Endometrium (tissue), 2 donors: ENCODE data around the gene FAXC.

Source experiments
- FAIRE-seq: peaks from 2 replicates; lab custom pipeline; 2012; peaks lifted over from hg19 to GRCh38; lab: Jason Lieb, UNC
- donor health status: control.
- donor health status: control.

FAXC gene

GRCh38 chr6:99349171-99350141, at the start of gene FAXC:
TSS of gene FAXC (minus strand) at chr6:99349674. CDS start at chr6:99349372, 302 bp downstream.
- no peak for FAIRE-seq

- no peak for FAIRE-seq
These were observed 47.8 kb upstream of the FAXC start for GRCh38 chr6:99397287-99397686.

DNA sequence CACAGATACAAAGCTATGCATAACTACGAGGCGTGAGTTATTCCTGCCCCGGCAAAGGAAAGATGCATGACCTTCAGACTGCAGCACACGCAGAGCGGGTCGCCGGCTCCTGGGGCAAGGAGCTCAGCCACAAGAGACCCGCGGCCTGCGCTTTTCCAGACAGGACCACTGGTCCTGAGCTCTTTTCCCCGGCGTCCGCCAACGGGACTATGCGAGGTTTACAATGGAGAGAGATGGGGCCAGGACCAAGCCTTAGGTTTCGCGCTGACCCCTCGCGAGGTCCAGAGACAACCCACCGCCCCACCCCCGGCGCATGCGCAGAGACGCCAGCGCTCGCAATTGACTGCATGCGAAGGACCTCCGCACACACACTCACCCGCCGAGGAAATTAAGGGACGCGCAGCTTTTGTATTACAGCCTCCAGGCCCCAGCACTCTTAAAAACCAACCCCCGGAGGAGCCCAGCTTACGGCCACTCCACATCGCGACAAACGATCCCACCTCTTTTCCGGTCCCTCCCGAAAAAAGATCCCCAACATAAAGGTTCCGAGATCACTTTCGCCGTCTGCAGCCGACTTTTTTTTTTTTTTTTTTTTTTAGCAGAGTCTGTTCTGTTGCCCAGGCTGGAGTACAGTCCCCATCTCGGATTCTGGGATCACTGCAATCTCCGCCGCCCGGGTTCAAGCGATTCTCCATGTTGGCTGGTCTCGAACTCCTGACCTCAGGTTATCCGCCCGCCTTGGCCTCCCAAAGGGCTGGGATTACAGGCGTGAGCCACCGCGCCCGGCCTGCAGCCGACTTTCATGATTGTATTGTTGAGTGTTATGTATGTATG, 44.4 kb upstream of the FAXC start, which contains the start of gene COQ3:
TSS of gene COQ3 (minus strand) at position 498 of the 834 bp plus-strand sequence. CDS start at position 482, 16 bp downstream.
- no peak for FAIRE-seq

GRCh38 chr6:99393366-99393697, 43.9 kb upstream of the FAXC start:
- no peak for FAIRE-seq

DNA sequence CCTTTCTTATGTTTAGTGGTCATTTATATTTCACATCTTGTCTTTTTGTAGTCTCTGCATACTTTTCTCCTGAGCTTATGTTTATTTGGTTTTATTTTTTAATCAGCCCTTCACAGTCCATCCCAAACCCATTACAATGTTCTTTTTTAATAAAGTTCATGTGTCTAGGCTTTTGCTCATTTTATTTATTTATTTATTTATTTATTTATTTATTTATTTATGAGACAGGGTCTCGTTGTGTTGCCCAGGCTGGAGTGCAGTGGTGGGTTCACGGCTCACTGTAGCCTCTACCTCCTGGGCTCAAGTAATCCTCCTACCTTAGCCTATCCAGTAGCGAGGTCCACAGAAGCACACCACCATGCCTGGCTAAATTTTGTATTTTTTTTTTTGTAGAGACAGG, 41.4 kb upstream of the FAXC start:
- no peak for FAIRE-seq

DNA sequence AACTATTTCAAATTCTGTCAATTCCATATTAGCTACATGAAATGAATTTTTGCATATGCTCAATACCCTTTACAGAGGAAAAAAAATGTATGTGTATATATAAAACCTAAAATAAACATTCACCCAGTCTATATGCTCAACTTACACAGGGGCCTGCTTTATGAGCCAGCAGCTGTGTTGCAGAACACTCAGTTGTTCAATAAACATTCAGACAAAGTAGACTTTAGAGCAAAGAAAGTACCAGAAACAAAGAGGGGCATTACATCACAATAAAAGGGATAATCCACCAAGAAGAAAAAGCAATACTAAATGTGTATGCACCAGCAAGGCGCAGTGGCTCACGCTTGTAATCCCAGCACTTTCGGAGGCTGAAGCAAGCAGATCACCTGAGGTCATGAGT, 35.0 kb upstream of the FAXC start:
- FAIRE-seq: no peak

GRCh38 chr6:99378636-99379035, 29.2 kb upstream of the FAXC start:
- FAIRE-seq: no peak

DNA sequence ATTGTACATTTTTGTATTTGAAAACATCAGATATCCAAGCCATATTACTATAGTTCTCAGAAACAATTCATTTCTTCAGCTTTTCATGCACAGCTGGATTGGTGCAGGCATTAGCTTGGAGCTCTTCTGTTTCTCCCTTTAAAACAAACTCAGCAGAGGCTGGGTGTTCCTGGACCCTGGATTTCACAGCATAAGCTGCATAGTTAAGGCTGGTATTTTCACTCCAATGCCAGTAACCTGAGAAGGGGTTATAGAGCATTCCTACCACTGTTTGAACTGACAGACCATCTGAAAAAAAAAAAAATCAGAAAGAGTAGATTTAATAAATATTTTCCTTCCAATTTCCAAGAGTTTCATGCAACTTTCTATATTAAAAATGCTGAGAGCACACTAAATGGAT, 20.1 kb upstream of the FAXC start:
- no peak for FAIRE-seq

DNA sequence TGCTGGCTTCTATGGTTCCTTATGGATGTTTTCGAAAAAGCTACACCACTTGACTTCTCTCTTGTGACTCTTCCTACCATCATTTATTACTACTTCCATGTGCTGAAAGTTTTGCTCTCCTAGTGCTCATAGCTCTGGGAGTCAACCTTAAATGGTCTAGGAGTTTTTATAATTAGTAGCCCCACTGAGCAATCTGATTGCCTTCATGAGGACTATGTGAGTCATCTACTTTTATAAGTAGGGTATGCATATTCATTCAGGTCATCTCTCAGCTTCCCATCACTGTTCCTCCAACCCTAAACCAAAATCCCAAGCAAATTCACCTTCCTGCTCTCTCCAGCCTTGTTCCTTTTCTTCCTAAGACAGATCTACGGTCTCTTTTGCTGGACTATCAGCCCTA, 17.4 kb upstream of the FAXC start:
- FAIRE-seq: no peak

DNA sequence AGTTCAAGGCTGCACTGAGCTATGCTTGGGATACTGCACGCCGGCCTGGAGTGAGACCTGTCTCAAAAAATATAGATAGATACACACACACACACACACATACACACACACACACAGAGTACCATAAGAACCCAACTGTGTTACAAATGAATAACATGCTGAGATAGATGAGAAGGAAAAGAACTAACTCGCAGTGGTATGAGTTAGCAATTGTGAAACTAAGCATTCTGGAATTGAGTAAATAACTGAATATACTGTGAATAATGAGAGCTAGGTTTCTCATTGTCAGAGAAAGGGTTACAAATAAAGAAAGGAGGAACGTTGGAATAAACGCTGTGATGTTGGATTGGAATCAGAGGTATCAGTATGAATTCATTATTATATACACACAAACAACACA, 14.6 kb upstream of the FAXC start:
- FAIRE-seq: no peak

DNA sequence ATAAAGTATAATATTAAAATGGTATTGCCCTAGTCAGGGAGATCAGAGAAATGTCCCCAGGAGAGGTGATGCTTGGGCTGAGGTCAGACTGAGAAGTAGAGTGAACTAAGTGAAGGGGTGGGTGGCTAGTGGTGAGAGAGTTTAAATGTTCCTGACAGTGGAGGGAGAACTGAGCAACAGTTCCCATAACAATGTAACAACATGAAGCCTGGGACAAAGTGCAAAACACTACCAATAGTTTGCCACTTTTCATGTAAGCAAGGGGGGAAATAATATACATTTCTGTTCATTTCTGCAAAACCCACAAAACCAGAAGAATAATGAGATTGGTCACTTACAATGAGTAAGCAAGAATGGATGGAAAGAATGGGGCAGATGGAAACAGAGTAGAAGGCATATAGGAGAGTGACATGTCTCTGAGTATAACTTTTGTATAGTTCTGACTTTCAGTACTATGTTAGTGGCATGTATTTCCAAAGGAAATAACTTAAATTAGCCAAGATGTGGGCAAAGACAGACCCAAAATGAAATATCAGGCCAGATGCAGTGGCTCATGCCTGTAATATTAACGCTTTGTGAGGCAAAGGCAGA, 13.3 kb upstream of the FAXC start:
- no peak for FAIRE-seq

DNA sequence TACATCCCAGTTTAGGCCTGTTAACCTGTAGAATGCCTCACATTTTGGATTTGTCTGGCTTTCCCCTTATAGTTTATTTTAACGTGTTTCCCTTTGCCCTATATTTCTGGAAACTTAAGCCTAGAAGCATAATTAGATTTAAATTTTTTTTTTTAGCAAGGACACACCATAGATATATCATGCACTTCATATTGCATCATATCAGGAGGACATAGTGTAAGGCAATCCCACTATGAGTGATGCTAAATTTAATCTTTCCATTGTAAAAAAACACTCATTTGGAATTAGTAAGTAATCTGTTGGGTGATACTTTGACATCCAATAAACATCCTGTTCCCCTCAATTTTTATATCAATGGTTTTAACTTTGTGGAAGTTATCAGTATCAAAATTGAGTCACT, 10.3 kb upstream of the FAXC start:
- FAIRE-seq: no peak

GRCh38 chr6:99356641-99357040, 7.2 kb upstream of the FAXC start:
- no peak for FAIRE-seq

- FAIRE-seq: no peak
These were observed 5.5 kb upstream of the FAXC start for GRCh38 chr6:99354983-99355382.

DNA sequence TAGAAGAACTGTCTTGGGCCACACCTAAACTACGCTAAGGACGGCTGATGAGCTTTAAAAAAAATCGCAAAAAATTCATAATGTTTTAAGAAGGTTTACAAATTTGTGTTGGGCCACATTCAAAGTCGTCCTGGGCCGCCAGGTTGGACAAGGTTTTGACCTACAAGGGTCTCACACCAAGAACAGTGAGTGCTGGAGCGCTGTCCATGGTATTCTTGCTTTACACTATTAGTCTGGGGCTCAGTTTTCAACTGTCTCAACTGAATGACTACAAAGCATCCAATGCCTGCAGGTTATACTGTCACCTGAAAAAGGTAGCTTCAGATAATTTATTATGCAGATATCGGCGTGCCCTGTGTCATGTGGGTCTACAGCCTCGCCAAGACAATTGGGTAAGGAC, 3.7 kb upstream of the FAXC start:
- no peak for FAIRE-seq

GRCh38 chr6:99350573-99350972, 1.1 kb upstream of the FAXC start:
- no peak for FAIRE-seq

- no peak for FAIRE-seq
These were observed 945 bp downstream of the FAXC start for GRCh38 chr6:99348288-99349170.

GRCh38 chr6:99347804-99348203, 1.7 kb downstream of the FAXC start:
- no peak for FAIRE-seq

DNA sequence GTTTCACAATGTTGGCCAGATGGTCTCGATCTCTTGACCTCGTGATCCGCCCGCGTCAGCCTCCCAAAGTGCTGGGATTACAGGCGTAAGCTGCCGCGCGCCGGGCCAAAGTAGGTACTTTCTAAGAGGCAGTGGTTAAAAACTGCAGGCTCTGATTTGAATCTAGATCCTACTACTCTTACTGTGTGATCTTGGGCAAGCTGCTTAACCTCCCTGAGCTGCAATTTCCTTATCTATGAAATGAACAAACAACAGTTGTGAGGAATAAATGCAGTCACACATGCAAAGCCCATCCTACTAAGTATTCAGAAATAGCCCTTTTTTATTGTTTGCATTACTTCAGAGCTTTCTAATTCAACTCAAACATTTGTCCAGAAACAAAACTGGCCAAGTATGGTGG, 2.9 kb downstream of the FAXC start:
- FAIRE-seq: no peak

DNA sequence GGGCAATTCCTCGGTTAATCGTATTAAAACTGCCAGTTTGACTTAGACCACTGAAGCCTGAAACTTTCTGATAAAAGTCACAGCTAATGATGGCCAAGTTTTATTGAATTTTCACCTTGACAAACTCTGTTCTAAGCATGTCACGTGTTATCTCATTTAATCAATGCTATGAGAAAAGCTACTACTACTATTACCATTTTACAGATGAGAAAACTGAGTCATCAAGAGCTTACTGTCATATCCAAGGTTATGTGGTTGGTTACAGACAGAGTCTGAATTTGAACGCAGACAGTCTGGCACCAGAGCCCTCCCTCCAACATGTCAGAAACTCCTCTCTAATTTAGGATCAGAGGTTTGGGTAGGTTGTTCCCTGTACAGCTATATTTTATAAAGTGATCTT, 4.3 kb downstream of the FAXC start:
- FAIRE-seq: no peak

GRCh38 chr6:99344289-99344688, 5.2 kb downstream of the FAXC start:
- no peak for FAIRE-seq
